Activated CD4-positive, alpha-beta memory T cell treated with anti-CD3 and anti-CD28 coated beads for 36 hours (primary cell): ENCODE results near the gene ULK1. TPM values are rescaled to one million over a fixed set of nuclear protein-coding genes. Genes with fewer than 3 reads are reported as not detected.
"Not testable (repeated sequence)": the region's sequence is repeated elsewhere in the genome, so short reads cannot be mapped to it uniquely, and the experiment has no call there.

Source experiments
- CTCF ChIA-PET: fragments of 350-600 bp; sonication (Branson Sonifier 250); formaldehyde crosslinking; loops from one replicate; lab custom pipeline; 2021; ENCODE audit warnings: antibody characterized with exemption, inconsistent platforms; lab: Charles Lee
- POLR2A ChIA-PET: fragments of 350-600 bp; sonication (Branson Sonifier 250); formaldehyde crosslinking; loops from one replicate; lab custom pipeline; 2021; ENCODE audit warnings: antibody characterized with exemption; lab: Charles Lee
- DNase-seq: peaks from one replicate; pipeline ENCODE4 v3.0.0-alpha.2; 2020
- H3K27ac Mint-ChIP-seq: one replicate; pipeline ENCODE4 v1.8.0; 2021; ENCODE audit warnings: mixed read lengths
- H3K27me3 Mint-ChIP-seq: one replicate; pipeline ENCODE4 v1.8.0; 2021; ENCODE audit warnings: mixed read lengths
- H3K36me3 Mint-ChIP-seq: one replicate; pipeline ENCODE4 v1.8.0; 2021; ENCODE audit warnings: mixed read lengths
- H3K4me1 Mint-ChIP-seq: one replicate; pipeline ENCODE4 v1.8.0; 2021; ENCODE audit warnings: low read depth, mixed read lengths
- H3K4me3 Mint-ChIP-seq: one replicate; pipeline ENCODE4 v1.8.0; 2021; ENCODE audit warnings: mild to moderate bottlenecking, mixed read lengths
- H3K9me3 Mint-ChIP-seq: one replicate; pipeline ENCODE4 v1.8.0; 2021; ENCODE audit warnings: mixed read lengths
- intact Hi-C: fragments of 100-400 bp; cut with micrococcal nuclease; formaldehyde crosslinking; loops from one replicate; pipeline ENCODE4 v1.15.1; 2023
- total RNA-seq, 2 experiments: library from RNA; stranded (reverse); gene quantifications; one replicate each; pipeline ENCODE4 v1.2.3, GENCODE V29; 2021

The ULK1 gene
- total RNA-seq, 2 experiments from 2014 or later = 13.8 to 17.8 TPM

- CTCF ChIA-PET = no interaction called here
- Mint-ChIP-seq H3K36me3 (no peaks in the 10 kb centered on the region), H3K4me3 (no peak overlapping the region), H3K27me3 (no peaks in the 10 kb centered on the region), H3K4me1 (peaks cover 10% of the 10 kb centered on the region), H3K9me3 (no peaks in the 10 kb centered on the region), H3K27ac (no peak overlapping the region)
- POLR2A ChIA-PET = no interaction called here
- DNase-seq = no peak
- intact Hi-C loops = no loop called here
These were observed 30.0 kb upstream of the ULK1 start for GRCh38 chr12:131864469-131864868.

- intact Hi-C loops = no loop called here
- H3K27me3 Mint-ChIP-seq = no peaks in the 10 kb centered on the region
- no peak for DNase-seq
- H3K4me1 Mint-ChIP-seq = peaks cover 8% of the 10 kb centered on the region
- POLR2A ChIA-PET = no interaction called here
- H3K4me3 Mint-ChIP-seq = no peak overlapping the region
- H3K36me3 Mint-ChIP-seq = no peaks in the 10 kb centered on the region
- H3K27ac Mint-ChIP-seq = no peak overlapping the region
- no peaks in the 10 kb centered on the region for H3K9me3 Mint-ChIP-seq
- CTCF ChIA-PET = no interaction called here
These were observed 29.1 kb upstream of the ULK1 start for GRCh38 chr12:131865180-131865875.

- Mint-ChIP-seq H3K4me1 (no peaks in the 10 kb centered on the region), H3K27me3 (no peaks in the 10 kb centered on the region), H3K27ac (no peak overlapping the region), H3K9me3 (no peaks in the 10 kb centered on the region), H3K36me3 (no peaks in the 10 kb centered on the region), H3K4me3 (no peak overlapping the region)
- ChIA-PET POLR2A (no interaction called here), CTCF (no interaction called here)
- no peak for DNase-seq
- intact Hi-C loops = no loop called here
These were observed 27.0 kb upstream of the ULK1 start for GRCh38 chr12:131867471-131867870.

- DNase-seq = no peak
- no peaks in the 10 kb centered on the region for H3K9me3 Mint-ChIP-seq
- intact Hi-C loops = no loop called here
- H3K27ac Mint-ChIP-seq = no peak overlapping the region
- ChIA-PET POLR2A (no interaction called here), CTCF (no interaction called here)
- H3K27me3 Mint-ChIP-seq = no peaks in the 10 kb centered on the region
- H3K4me3 Mint-ChIP-seq = no peak overlapping the region
- no peaks in the 10 kb centered on the region for H3K36me3 Mint-ChIP-seq
- no peaks in the 10 kb centered on the region for H3K4me1 Mint-ChIP-seq
These were observed 26.3 kb upstream of the ULK1 start for GRCh38 chr12:131867891-131868675.

- Mint-ChIP-seq H3K27ac (no peak overlapping the region), H3K27me3 (no peaks in the 10 kb centered on the region), H3K9me3 (peaks cover 7% of the 10 kb centered on the region), H3K36me3 (no peaks in the 10 kb centered on the region), H3K4me1 (no peaks in the 10 kb centered on the region), H3K4me3 (no peak overlapping the region)
- ChIA-PET CTCF (no interaction called here), POLR2A (no interaction called here)
- intact Hi-C loops = no loop called here
- DNase-seq = no peak
These were observed 24.5 kb upstream of the ULK1 start for GRCh38 chr12:131869871-131870418.

- no peak for DNase-seq
- intact Hi-C loops = no loop called here
- Mint-ChIP-seq H3K27ac (no peak overlapping the region), H3K4me1 (no peaks in the 10 kb centered on the region), H3K36me3 (no peaks in the 10 kb centered on the region), H3K9me3 (peaks cover 7% of the 10 kb centered on the region), H3K4me3 (no peak overlapping the region), H3K27me3 (no peaks in the 10 kb centered on the region)
- ChIA-PET POLR2A (no interaction called here), CTCF (no interaction called here)
These were observed 22.7 kb upstream of the ULK1 start for GRCh38 chr12:131871677-131872076.

- ChIA-PET CTCF (no interaction called here), POLR2A (no interaction called here)
- Mint-ChIP-seq H3K4me3 (no peak overlapping the region), H3K9me3 (peaks cover 7% of the 10 kb centered on the region), H3K27ac (no peak overlapping the region), H3K36me3 (no peaks in the 10 kb centered on the region), H3K27me3 (no peaks in the 10 kb centered on the region), H3K4me1 (no peaks in the 10 kb centered on the region)
- no peak for DNase-seq
- intact Hi-C loops = no loop called here
These were observed 22.0 kb upstream of the ULK1 start for GRCh38 chr12:131872154-131873051.

GRCh38 chr12:131873293-131873692 lies 21.1 kb upstream of the ULK1 start:
- no peak for DNase-seq
- ChIA-PET CTCF (no interaction called here), POLR2A (no interaction called here)
- intact Hi-C loops = no loop called here
- no peak overlapping the region for H3K4me3 Mint-ChIP-seq
- H3K4me1 Mint-ChIP-seq = no peaks in the 10 kb centered on the region
- H3K27ac Mint-ChIP-seq = no peak overlapping the region
- H3K9me3 Mint-ChIP-seq = peaks cover 7% of the 10 kb centered on the region
- H3K27me3 Mint-ChIP-seq = no peaks in the 10 kb centered on the region
- no peaks in the 10 kb centered on the region for H3K36me3 Mint-ChIP-seq

GRCh38 chr12:131874972-131875371 lies 19.4 kb upstream of the ULK1 start:
- H3K27ac Mint-ChIP-seq, DNase-seq, CTCF ChIA-PET, H3K27me3 Mint-ChIP-seq, H3K9me3 Mint-ChIP-seq, H3K4me1 Mint-ChIP-seq, POLR2A ChIA-PET, H3K4me3 Mint-ChIP-seq, H3K36me3 Mint-ChIP-seq, intact Hi-C loops: not testable (repeated sequence)

- H3K9me3 Mint-ChIP-seq, CTCF ChIA-PET, POLR2A ChIA-PET, H3K27me3 Mint-ChIP-seq, H3K27ac Mint-ChIP-seq, H3K4me1 Mint-ChIP-seq, H3K36me3 Mint-ChIP-seq, H3K4me3 Mint-ChIP-seq, intact Hi-C loops, DNase-seq: not testable (repeated sequence)
These were observed 17.2 kb upstream of the ULK1 start for GRCh38 chr12:131877216-131877615.

GRCh38 chr12:131878436-131878835 lies 16.0 kb upstream of the ULK1 start:
- POLR2A ChIA-PET, DNase-seq, H3K9me3 Mint-ChIP-seq, H3K4me3 Mint-ChIP-seq, H3K27ac Mint-ChIP-seq, H3K36me3 Mint-ChIP-seq, intact Hi-C loops, CTCF ChIA-PET, H3K27me3 Mint-ChIP-seq, H3K4me1 Mint-ChIP-seq: not testable (repeated sequence)
